A549 (cell line): Measurements from ENCODE around the gene CPNE4. TPM values are rescaled to one million over a fixed set of nuclear protein-coding genes. Genes with fewer than 3 reads are reported as not detected.

Experiments
- ATAC-seq, 2 experiments: fragments of 200-7000 bp in 1 of 2; fragments of >200 bp in 1 of 2; cut with Nextera tagmentation in 1 of 2; cut with Tn5 transposase in 1 of 2; 3 replicates each; pipeline versions ENCODE4 v1.8.0 to v1.9.1; 2018 to 2020; ENCODE audit warnings: mild to moderate bottlenecking in 1 of 2, moderate library complexity in 1 of 2
- CTCF ChIA-PET: fragments of 300-600 bp; sonication (Branson Sonifier 250); formaldehyde crosslinking; extraction: SDS; loops from one replicate; lab custom pipeline; 2021; ENCODE audit warnings: antibody characterized with exemption, inconsistent platforms; lab: Yijun Ruan, JAX
- POLR2A ChIA-PET: fragments of 350-600 bp; formaldehyde crosslinking; extraction: SDS; loops from one replicate; lab custom pipeline; 2021; ENCODE audit warnings: antibody characterized with exemption, inconsistent platforms; lab: Yijun Ruan, JAX
- DNase-seq, 2 experiments: peaks; one replicate each; pipeline versions ENCODE4 v3.0.0 to v3.0.0-alpha.2; 2011 to 2016; ENCODE audit warnings: low read depth in 1 of 2, low spot score in 1 of 2
- FAIRE-seq: peaks from 2 replicates; lab custom pipeline; 2011; peaks lifted over from hg19 to GRCh38; lab: Jason Lieb, UNC
- H3K27ac ChIP-seq, 2 experiments: fragments of >200 bp; sonication (Bioruptor Twin); formaldehyde crosslinking; 3 replicates each; pipeline ENCODE4 v1.5.1; 2016 to 2017
- H3K4me1 ChIP-seq: fragments of >200 bp; sonication (Bioruptor Twin); formaldehyde crosslinking; 3 replicates; pipeline ENCODE4 v1.6.1; 2016
- H3K4me2 ChIP-seq: fragments of >200 bp; sonication (Bioruptor Twin); formaldehyde crosslinking; 3 replicates; pipeline ENCODE4 v1.6.1; 2016
- H3K4me3 ChIP-seq: fragments of >200 bp; sonication (Bioruptor Twin); formaldehyde crosslinking; 3 replicates; pipeline ENCODE4 v1.5.1; 2016
- H3K9me3 ChIP-seq: fragments of >200 bp; sonication (Bioruptor Twin); formaldehyde crosslinking; 3 replicates; pipeline ENCODE4 v1.6.1; 2016
- ATOH8 ChIP-seq: fragments of 250-450 bp; sonication (Bioruptor Pico); IDR thresholded peaks from 2 replicates; pipeline ENCODE4 v1.5.0; 2020; ENCODE audit warnings: low read depth, mild to moderate bottlenecking, moderate library complexity
- BCL3 ChIP-seq: fragments of >200 bp; sonication (Bioruptor Twin); formaldehyde crosslinking; IDR thresholded peaks from 3 replicates; pipeline ENCODE4 v1.6.1; 2016
- BHLHE40 ChIP-seq: IDR thresholded peaks from 2 replicates; pipeline ENCODE4 v1.6.1; 2012; ENCODE audit warnings: low read depth, low read length, inconsistent platforms
- CBX8 ChIP-seq: fragments of 200-600 bp; sonication (generic); IDR thresholded peaks from 2 replicates; pipeline ENCODE4 v1.6.1; 2016
- CEBPB ChIP-seq, 2 experiments: fragments of >200 bp in 1 of 2; sonication (Bioruptor Twin) in 1 of 2; formaldehyde crosslinking in 1 of 2; IDR thresholded peaks; 2 replicates each; pipeline ENCODE4 v1.6.1; 2012 to 2016
- ELK1 ChIP-seq: fragments of 150-350 bp; IDR thresholded peaks from 2 replicates; pipeline ENCODE4 v1.6.1; 2014; ENCODE audit warnings: low read depth, mild to moderate bottlenecking, low read length
- EP300 ChIP-seq, 2 experiments: fragments of >200 bp; sonication (Bioruptor Twin); formaldehyde crosslinking; IDR thresholded peaks; 2 replicates in 1 of 2; 3 replicates in 1 of 2; pipeline ENCODE4 v1.6.1; 2016 to 2017
- FOXS1 ChIP-seq: fragments of 250-450 bp; sonication (Bioruptor Pico); IDR thresholded peaks from 2 replicates; pipeline ENCODE4 v1.5.0; 2020; ENCODE audit warnings: mild to moderate bottlenecking, moderate library complexity
- HES2 ChIP-seq: fragments of >200 bp; sonication (Bioruptor Twin); formaldehyde crosslinking; IDR thresholded peaks from 2 replicates; pipeline ENCODE4 v1.6.1; 2016
- HEYL ChIP-seq: fragments of 250-450 bp; sonication (Bioruptor Pico); IDR thresholded peaks from 2 replicates; pipeline ENCODE4 v1.8.0; 2021; ENCODE audit warnings: mild to moderate bottlenecking, moderate library complexity
- HMGXB4 ChIP-seq: fragments of 250-450 bp; sonication (Bioruptor Pico); IDR thresholded peaks from 2 replicates; pipeline ENCODE4 v1.5.0; 2021; ENCODE audit warnings: mild to moderate bottlenecking, moderate library complexity, borderline replicate concordance
- HOXB5 ChIP-seq: fragments of 250-450 bp; sonication (Bioruptor Pico); IDR thresholded peaks from 2 replicates; pipeline ENCODE4 v1.5.0; 2020; ENCODE audit warnings: mild to moderate bottlenecking, moderate library complexity
- KDM1A ChIP-seq: fragments of 200-600 bp; sonication (generic); IDR thresholded peaks from 2 replicates; pipeline ENCODE4 v1.6.1; 2016; ENCODE audit warnings: low read depth, mild to moderate bottlenecking
- KDM5A ChIP-seq: fragments of 200-600 bp; sonication (generic); IDR thresholded peaks from 2 replicates; pipeline ENCODE4 v1.6.1; 2016; ENCODE audit warnings: antibody characterized with exemption, mild to moderate bottlenecking
- MYC ChIP-seq: IDR thresholded peaks from 2 replicates; pipeline ENCODE4 v1.6.1; 2012; ENCODE audit warnings: mild to moderate bottlenecking, inconsistent platforms, low read length, improper control_type of control experiment, borderline replicate concordance
- NFE2L2 ChIP-seq: fragments of 150-350 bp; conservative IDR thresholded peaks from 2 replicates; pipeline ENCODE4 v1.6.1; 2014; ENCODE audit warnings: low read length
- NPAS2 ChIP-seq: fragments of 250-450 bp; sonication (Bioruptor Pico); IDR thresholded peaks from 2 replicates; pipeline ENCODE4 v1.8.0; 2022; ENCODE audit warnings: mild to moderate bottlenecking, moderate library complexity, borderline replicate concordance
- NR3C1 ChIP-seq: fragments of >200 bp; sonication (Bioruptor Twin); formaldehyde crosslinking; IDR thresholded peaks from 3 replicates; pipeline ENCODE4 v1.6.1; 2017
- RAD21 ChIP-seq, 2 experiments: fragments of >200 bp in 1 of 2; sonication (Bioruptor Twin) in 1 of 2; formaldehyde crosslinking in 1 of 2; IDR thresholded peaks in 1 of 2; conservative IDR thresholded peaks in 1 of 2; 2 replicates in 1 of 2; 3 replicates in 1 of 2; pipeline ENCODE4 v1.6.1; 2012 to 2018; ENCODE audit warnings: inconsistent platforms in 1 of 2
- RCOR1 ChIP-seq: fragments of 150-350 bp; IDR thresholded peaks from 2 replicates; pipeline ENCODE4 v1.6.1; 2014; ENCODE audit warnings: antibody characterized with exemption, low read length, low read depth
- RFX5 ChIP-seq: fragments of 450-650 bp; IDR thresholded peaks from 2 replicates; pipeline ENCODE4 v1.7.1; 2014; ENCODE audit warnings: antibody characterized with exemption, mild to moderate bottlenecking, moderate library complexity
- RNF2 ChIP-seq: fragments of 200-600 bp; sonication (generic); IDR thresholded peaks from 2 replicates; pipeline ENCODE4 v1.6.1; 2016; ENCODE audit warnings: low read depth, mild to moderate bottlenecking, antibody characterized with exemption, moderate library complexity, borderline replicate concordance
- SMC3 ChIP-seq: fragments of >200 bp; sonication (Bioruptor Twin); formaldehyde crosslinking; IDR thresholded peaks from 3 replicates; pipeline ENCODE4 v1.6.1; 2018; ENCODE audit warnings: inconsistent platforms
- TP53 ChIP-seq: fragments of 250-450 bp; sonication (Bioruptor Pico); IDR thresholded peaks from 2 replicates; pipeline ENCODE4 v1.5.0; 2021; ENCODE audit warnings: mild to moderate bottlenecking, moderate library complexity
- ZC3H11A ChIP-seq: fragments of 450-650 bp; IDR thresholded peaks from 2 replicates; pipeline ENCODE4 v1.6.1; 2014; ENCODE audit warnings: antibody characterized with exemption, mild to moderate bottlenecking
- ZNF302 ChIP-seq: fragments of 250-450 bp; sonication (Bioruptor Pico); IDR thresholded peaks from 2 replicates; pipeline ENCODE4 v1.9.0; 2021; ENCODE audit warnings: inconsistent platforms, mild to moderate bottlenecking, moderate library complexity
- ZSCAN20 ChIP-seq: fragments of 250-450 bp; sonication (Bioruptor Pico); IDR thresholded peaks from 2 replicates; pipeline ENCODE4 v1.8.0; 2022; ENCODE audit warnings: mild to moderate bottlenecking, moderate library complexity
- WGBS: methylation state at CpG from one replicate; pipeline ENCODE4 v1.1.6; 2017; ENCODE audit errors: missing lambda C conversion rate; 5-methylcytosine and 5-hydroxymethylcytosine counted together
- polyA plus RNA-seq, 4 experiments: library from polyadenylated mRNA; depleted of rRNA in 3 of 4; stranded (reverse); fragments of >200 nt; fragmentation: RNase III in 1 of 4; extraction: RNeasy Plus Mini Kit Qiagen cat#74134 plus additional on column Dnase treatment in 1 of 4; gene quantifications; 2 replicates in 3 of 4; 3 replicates in 1 of 4; pipeline ENCODE4 v1.2.3, GENCODE V29; 2011 to 2017

The CPNE4 gene
- polyA plus RNA-seq, 2 of the 4 experiments (the other 2 are of a cell fraction): 3.6 to 8.7 TPM

GRCh38 chr3:131560795-131561194, 474.0 kb downstream of the CPNE4 start:
- ATAC-seq (no peak), FAIRE-seq (no peak), DNase-seq (no peak)
- no peak overlapping the region for H3K27ac ChIP-seq
- H3K4me2 ChIP-seq: no peak overlapping the region
- ChIA-PET CTCF (interaction anchor here (1.2 kb wide), 1 partner anchor 34 kb away, joined by 3 read pairs; no protein-coding TSS in a partner anchor), POLR2A (no interaction called here)
- no peaks in the 10 kb centered on the region for H3K9me3 ChIP-seq
- no peaks in the 10 kb centered on the region for H3K4me1 ChIP-seq
- WGBS: 76% methylated on average over 3 of the region's 3 CpGs
- no peak overlapping the region for H3K4me3 ChIP-seq
- TF ChIP-seq ELK1 (no peak), BHLHE40 (no peak), RFX5 (no peak), ZC3H11A (no peak), EP300 (IDR thresholded peaks at IDR 0.05) (no peak), RCOR1 (no peak), KDM5A (no peak), BCL3 (no peak), ZNF302 (no peak), SMC3 (no peak), HOXB5 (CRISPR knock-in tag) (no peak), RAD21 (conservative IDR thresholded peaks at IDR 0.05 in 1 of 2, IDR thresholded peaks at IDR 0.05 in 1 of 2) (no peak), CEBPB (IDR thresholded peaks at IDR 0.05) (no peak), NFE2L2 (no peak), ATOH8 (CRISPR knock-in tag) (no peak), NPAS2 (CRISPR knock-in tag) (no peak), FOXS1 (CRISPR knock-in tag) (no peak), TP53 (CRISPR knock-in tag) (no peak)

- no peak for ATAC-seq
- TF ChIP-seq KDM5A (no peak), RCOR1 (no peak)
- TF ChIP-seq, all 56 proteins: peak for 0
- FAIRE-seq: no peak
- no peak overlapping the region for H3K27ac ChIP-seq
- no peak overlapping the region for H3K4me3 ChIP-seq
- 86% methylated on average over 2 of the region's 2 CpGs for WGBS
- H3K9me3 ChIP-seq: no peaks in the 10 kb centered on the region
- CTCF ChIA-PET: no interaction called here
- no peak overlapping the region for H3K4me2 ChIP-seq
- no peak for DNase-seq
- H3K4me1 ChIP-seq: no peaks in the 10 kb centered on the region
- POLR2A ChIA-PET: no interaction called here
These were observed 479.4 kb downstream of the CPNE4 start for GRCh38 chr3:131555456-131555855.

- ChIA-PET POLR2A (no interaction called here), CTCF (interaction anchor here (1.4 kb wide), 1 partner anchor 242 kb away, joined by 3 read pairs; no protein-coding TSS in a partner anchor)
- ATAC-seq (no peak), DNase-seq (no peak), FAIRE-seq (no peak)
- WGBS: 68% methylated on average over 3 of the region's 3 CpGs
- H3K4me1 ChIP-seq: no peaks in the 10 kb centered on the region
- H3K4me3 ChIP-seq: no peak overlapping the region
- no peaks in the 10 kb centered on the region for H3K9me3 ChIP-seq
- no peak overlapping the region for H3K27ac ChIP-seq
- H3K4me2 ChIP-seq: no peak overlapping the region
- TF ChIP-seq ZC3H11A (no peak), HEYL (CRISPR knock-in tag) (no peak), KDM5A (no peak), ZNF302 (no peak), ZSCAN20 (CRISPR knock-in tag) (no peak), HES2 (no peak), RNF2 (no peak), HOXB5 (CRISPR knock-in tag) (no peak), CBX8 (no peak), EP300 (IDR thresholded peaks at IDR 0.05) (no peak), MYC (no peak), RCOR1 (no peak), KDM1A (no peak), NR3C1 (no peak), HMGXB4 (CRISPR knock-in tag) (no peak)
These were observed 481.1 kb downstream of the CPNE4 start for GRCh38 chr3:131553495-131554247.
